ENCODE measurements around the gene DENND4A. TPM values are rescaled to one million over a fixed set of nuclear protein-coding genes. Genes with fewer than 3 reads are reported as not detected.

The DENND4A gene
- total RNA-seq, 1 experiment from 2014 or later: 5.9 TPM

DNA sequence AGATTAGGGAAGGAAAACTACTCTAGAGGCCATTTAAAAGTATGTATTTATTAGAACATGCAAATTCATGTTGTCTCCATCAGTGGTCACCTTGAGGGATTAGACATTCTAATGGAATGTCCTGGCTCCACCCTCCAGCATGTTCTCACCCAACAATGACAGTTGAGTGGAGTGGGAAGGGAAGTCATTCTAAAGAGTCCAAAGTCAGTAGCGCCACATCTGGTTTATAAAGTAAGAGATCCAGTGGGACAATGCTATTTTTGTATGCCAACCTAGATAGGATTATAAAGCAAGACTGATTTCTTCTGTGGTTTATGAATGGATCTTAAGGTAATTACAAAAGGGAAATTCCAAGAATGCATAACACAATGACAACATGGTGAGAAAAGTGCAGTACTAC lies 137.1 kb downstream of the DENND4A start:
- peak; percentile 22 for DNase-seq (ENCODE audit: low read depth)

DNA sequence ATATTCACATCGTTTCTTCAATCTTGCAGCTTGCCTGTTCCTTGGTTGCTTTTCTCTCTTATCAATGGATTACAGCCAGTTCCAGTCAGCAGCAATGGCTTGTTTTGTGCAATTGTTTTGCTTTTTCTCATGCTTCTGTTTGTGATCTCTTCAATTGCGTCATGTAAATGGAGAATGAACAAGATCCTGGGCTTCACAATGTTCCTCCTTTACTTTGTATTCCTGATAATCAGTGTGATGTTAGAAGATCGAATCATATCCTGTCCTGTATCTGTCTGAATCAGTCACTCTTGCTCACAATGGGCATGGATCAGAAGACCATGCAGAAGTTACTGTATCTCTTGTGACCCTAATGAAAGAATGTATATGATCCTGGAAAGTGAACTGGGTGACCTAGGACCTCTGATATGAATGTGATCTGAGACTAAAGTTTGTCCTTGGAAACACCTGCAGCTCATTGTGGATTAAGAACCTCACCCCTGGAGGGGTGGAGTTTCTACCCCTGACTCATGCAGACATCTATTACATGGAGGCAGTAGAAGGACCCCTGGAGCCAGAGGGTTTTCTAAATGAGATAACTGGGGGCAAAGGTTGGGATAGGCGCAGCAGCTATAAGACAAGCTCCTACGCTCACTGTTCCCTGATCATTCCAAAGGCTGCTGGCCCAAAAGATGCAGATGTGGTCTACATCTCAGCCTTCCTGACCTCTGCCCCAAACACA lies 138.1 kb downstream of the DENND4A start:
- DNase-seq (ENCODE audit: low read depth): no peak
- in situ Hi-C loops (cut with HindIII; ENCODE audit: low pct_unique_long_range_greater_than_20kb, low sequenced_read_pairs): no loop called here

More for the DNA sequence above, 137.1 kb downstream of the DENND4A start:
- in situ Hi-C loops (cut with HindIII; ENCODE audit: low pct_unique_long_range_greater_than_20kb, low sequenced_read_pairs): no loop called here

- DNase-seq (ENCODE audit: low read depth): no peak
- in situ Hi-C loops (cut with HindIII; ENCODE audit: low pct_unique_long_range_greater_than_20kb, low sequenced_read_pairs): no loop called here
These were observed 138.8 kb downstream of the DENND4A start for GRCh38 chr15:65653341-65653740.

GRCh38 chr15:65651831-65652749 lies 140.0 kb downstream of the DENND4A start:
- DNase-seq (ENCODE audit: low read depth): no peak
- in situ Hi-C loops (cut with HindIII; ENCODE audit: low pct_unique_long_range_greater_than_20kb, low sequenced_read_pairs): no loop called here

DNA sequence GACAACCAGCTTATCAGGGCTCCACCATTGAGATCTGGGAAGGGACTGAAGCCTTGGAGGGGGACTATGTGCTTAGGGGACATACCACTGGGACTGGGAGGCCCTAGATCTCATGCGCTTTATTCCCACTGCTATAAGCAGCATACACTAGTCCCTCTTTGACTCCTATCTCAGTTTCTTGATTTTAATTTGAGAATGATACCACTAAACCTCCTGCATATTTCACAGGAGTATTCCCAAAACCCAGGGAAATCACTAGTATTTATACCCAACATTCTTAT lies 141.1 kb downstream of the DENND4A start:
- in situ Hi-C loops (cut with HindIII; ENCODE audit: low pct_unique_long_range_greater_than_20kb, low sequenced_read_pairs): no loop called here
- no peak for DNase-seq (ENCODE audit: low read depth)

- in situ Hi-C loops (cut with HindIII; ENCODE audit: low pct_unique_long_range_greater_than_20kb, low sequenced_read_pairs): no loop called here
- no peak for DNase-seq (ENCODE audit: low read depth)
These were observed 141.6 kb downstream of the DENND4A start for GRCh38 chr15:65650312-65651041.

DNA sequence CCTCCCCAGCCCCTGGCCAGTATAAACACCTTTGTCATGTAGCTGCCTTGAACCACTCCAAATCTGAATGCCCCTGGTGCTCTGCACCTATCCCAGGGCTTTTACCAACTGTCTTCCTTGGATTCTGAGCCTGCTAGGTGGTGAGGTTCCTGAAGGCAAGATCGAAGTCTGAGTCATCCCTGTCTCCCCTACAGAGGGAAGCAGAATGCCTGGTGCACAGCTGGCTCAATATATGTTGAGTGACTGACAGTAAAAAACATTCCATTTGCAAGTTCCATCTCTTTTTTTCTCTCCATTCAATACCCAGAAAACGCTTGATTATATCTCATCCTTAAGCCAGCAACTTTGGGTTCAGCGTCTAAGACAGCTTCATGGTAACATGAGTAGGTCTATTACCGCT lies 145.6 kb downstream of the DENND4A start:
- DNase-seq (ENCODE audit: low read depth): no peak
- in situ Hi-C loops (cut with HindIII; ENCODE audit: low pct_unique_long_range_greater_than_20kb, low sequenced_read_pairs): loop anchor here (25.0 kb wide), 1 partner anchor 191 kb away; no protein-coding TSS in a partner anchor

- in situ Hi-C loops (cut with HindIII; ENCODE audit: low pct_unique_long_range_greater_than_20kb, low sequenced_read_pairs): loop anchor here (25.0 kb wide), 1 partner anchor 192 kb away; no protein-coding TSS in a partner anchor
- no peak for DNase-seq (ENCODE audit: low read depth)
These were observed 146.7 kb downstream of the DENND4A start for GRCh38 chr15:65645392-65645791.

DNA sequence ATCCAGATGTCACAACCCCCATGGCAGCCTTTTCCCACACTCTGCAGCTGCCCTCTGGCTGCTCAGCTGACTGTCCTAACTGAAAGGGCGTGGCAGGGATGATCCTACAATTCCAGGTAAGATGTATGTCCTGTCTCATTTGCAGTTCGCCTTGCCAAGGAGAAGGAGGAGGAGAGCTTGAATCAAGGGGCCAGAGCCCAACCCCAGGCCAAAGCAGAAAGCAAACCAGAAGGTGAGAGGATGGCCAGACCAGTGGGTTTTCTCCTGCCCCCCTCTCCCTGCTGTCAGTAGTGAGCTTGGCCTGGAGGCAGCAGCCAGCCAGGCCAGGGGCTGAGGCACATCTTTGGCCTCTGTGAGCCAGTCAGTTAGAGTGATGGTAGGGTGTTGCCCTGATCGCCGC lies 147.8 kb downstream of the DENND4A start:
- no peak for DNase-seq (ENCODE audit: low read depth)
- in situ Hi-C loops (cut with HindIII; ENCODE audit: low pct_unique_long_range_greater_than_20kb, low sequenced_read_pairs): loop anchor here (25.0 kb wide), 1 partner anchor 193 kb away; no protein-coding TSS in a partner anchor

GRCh38 chr15:65642594-65642993 lies 149.5 kb downstream of the DENND4A start:
- in situ Hi-C loops (cut with HindIII; ENCODE audit: low pct_unique_long_range_greater_than_20kb, low sequenced_read_pairs): loop anchor here (25.0 kb wide), 1 partner anchor 195 kb away; no protein-coding TSS in a partner anchor

DNA sequence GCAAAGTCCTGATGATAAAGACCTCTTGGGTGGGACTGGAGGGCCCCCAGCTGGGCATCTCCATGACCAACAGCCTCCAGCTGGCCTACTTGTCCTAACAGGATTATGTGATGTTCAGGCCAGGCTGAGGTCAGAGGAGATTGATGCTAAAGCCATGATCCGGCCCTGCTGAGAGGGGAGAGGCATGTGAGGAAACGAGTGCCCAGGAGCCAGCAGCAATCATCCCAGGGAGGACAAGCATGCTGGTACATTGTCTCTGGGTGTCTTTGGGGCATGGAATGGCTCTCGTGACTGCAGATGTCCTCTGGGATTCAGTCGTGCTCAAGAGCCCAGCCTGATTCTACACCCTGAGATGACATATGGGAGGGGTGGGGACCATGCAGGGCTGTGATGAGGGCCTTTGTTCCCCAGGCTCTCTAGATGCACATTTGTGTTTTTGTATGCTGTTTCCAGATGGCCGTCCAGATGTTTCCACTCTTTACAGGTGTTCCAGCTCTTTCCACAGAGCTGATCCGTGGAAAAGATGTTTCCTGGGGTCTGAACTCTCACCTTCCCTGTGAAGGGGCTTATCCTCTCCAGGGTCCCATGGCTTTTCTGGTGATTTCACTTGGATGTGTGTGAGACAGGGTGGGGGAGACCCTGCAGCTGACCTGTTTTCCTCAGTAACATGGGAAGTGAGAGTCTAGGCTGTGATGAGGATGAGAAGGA lies 150.2 kb downstream of the DENND4A start:
- DNase-seq (ENCODE audit: low read depth): no peak
- in situ Hi-C loops (cut with HindIII; ENCODE audit: low pct_unique_long_range_greater_than_20kb, low sequenced_read_pairs): loop anchor here (25.0 kb wide), 1 partner anchor 195 kb away; no protein-coding TSS in a partner anchor

More at GRCh38 chr15:65642594-65642993, 149.5 kb downstream of the DENND4A start:
- DNase-seq (ENCODE audit: low read depth): no peak

- in situ Hi-C loops (cut with HindIII; ENCODE audit: low pct_unique_long_range_greater_than_20kb, low sequenced_read_pairs): loop anchor here (25.0 kb wide), 1 partner anchor 198 kb away; no protein-coding TSS in a partner anchor
- DNase-seq (ENCODE audit: low read depth): no peak
These were observed 152.6 kb downstream of the DENND4A start for GRCh38 chr15:65639509-65639908.

DNA sequence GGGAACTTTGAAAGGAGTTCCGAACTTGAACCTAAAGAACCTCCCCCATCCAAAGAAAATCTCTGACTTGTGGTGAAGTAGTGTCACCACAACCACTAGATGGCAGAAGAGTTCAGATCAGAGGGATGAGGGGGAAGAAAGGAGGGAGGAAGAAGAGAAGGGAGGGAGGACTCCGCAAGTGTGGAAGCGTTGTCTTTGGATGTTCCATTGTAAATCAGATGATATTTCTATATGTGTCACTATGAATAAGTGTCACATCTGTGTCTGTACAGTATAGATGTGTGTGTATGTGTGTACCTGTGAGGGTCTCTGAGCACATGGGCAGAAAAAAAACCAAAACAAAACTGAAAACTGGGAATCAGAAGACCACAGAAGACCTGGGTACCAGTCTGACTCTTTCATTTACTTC lies 153.4 kb downstream of the DENND4A start:
- in situ Hi-C loops (cut with HindIII; ENCODE audit: low pct_unique_long_range_greater_than_20kb, low sequenced_read_pairs): loop anchor here (25.0 kb wide), 1 partner anchor 199 kb away; no protein-coding TSS in a partner anchor
- peak; percentile 68 for DNase-seq (ENCODE audit: low read depth)

GRCh38 chr15:65638109-65638508 lies 154.0 kb downstream of the DENND4A start:
- in situ Hi-C loops (cut with HindIII; ENCODE audit: low pct_unique_long_range_greater_than_20kb, low sequenced_read_pairs): loop anchor here (25.0 kb wide), 1 partner anchor 199 kb away; no protein-coding TSS in a partner anchor
- no peak for DNase-seq (ENCODE audit: low read depth)

DNA sequence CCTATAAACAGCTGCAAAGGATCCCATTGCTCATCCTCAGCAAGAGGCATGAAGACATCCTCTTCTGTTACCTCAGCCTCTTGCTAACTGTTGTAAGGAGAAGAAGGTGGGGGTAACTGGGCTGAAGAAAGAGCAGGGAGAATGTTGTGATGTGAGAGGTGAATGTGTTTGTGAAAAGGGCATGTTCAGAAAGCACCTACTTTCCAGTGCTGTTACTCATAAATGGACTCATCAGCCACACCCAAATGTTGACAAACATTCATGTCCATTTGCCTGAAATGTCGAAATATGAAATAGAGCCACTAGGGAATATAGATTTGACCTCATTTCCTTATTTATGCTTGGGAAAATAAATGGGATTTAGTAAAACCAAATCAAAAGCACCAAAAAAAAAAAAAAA lies 157.7 kb downstream of the DENND4A start:
- no peak for DNase-seq (ENCODE audit: low read depth)
- in situ Hi-C loops (cut with HindIII; ENCODE audit: low pct_unique_long_range_greater_than_20kb, low sequenced_read_pairs): loop anchor here (25.0 kb wide), 1 partner anchor 203 kb away; no protein-coding TSS in a partner anchor

DNA sequence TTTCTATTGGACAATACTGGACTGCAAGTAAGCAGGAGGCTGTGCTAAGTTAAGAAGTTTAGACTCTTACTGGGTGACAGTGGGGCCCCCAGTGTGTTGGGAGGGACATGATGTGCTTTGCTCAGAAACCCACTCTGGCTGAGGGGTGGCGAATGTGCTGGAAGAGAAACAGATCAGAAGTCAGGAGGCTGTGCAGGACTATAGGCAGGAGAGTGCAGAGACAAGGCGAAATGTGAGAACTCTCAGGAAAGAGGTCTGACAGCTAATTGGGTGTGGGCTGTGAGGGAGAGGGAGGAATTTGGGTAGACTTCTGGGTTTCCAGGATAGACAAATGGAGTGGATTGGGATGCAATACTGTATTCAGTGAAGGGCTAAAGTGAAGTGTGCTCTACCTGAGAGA lies 158.3 kb downstream of the DENND4A start:
- in situ Hi-C loops (cut with HindIII; ENCODE audit: low pct_unique_long_range_greater_than_20kb, low sequenced_read_pairs): loop anchor here (25.0 kb wide), 1 partner anchor 204 kb away; no protein-coding TSS in a partner anchor

GRCh38 chr15:65632780-65633375 lies 159.2 kb downstream of the DENND4A start:
- DNase-seq (ENCODE audit: low read depth): no peak
- in situ Hi-C loops (cut with HindIII; ENCODE audit: low pct_unique_long_range_greater_than_20kb, low sequenced_read_pairs): loop anchor here (25.0 kb wide), 1 partner anchor 204 kb away; no protein-coding TSS in a partner anchor

More for the DNA sequence above, 158.3 kb downstream of the DENND4A start:
- DNase-seq (ENCODE audit: low read depth): no peak

All from Caki2 (cell line).